HG03280 (cell line): ENCODE data around the gene ORM1.
"Not testable (repeated sequence)": the region's sequence is repeated elsewhere in the genome, so short reads cannot be mapped to it uniquely, and the experiment has no call there.

Experiments used
- ATAC-seq: cut with Tn5 transposase; IDR thresholded peaks from one replicate; pipeline ENCODE4 v1.9.1; 2021; ENCODE audit warnings: mild to moderate bottlenecking, moderate library complexity; ENCODE audit not compliant: unreplicated experiment

The ORM1 gene

GRCh38 chr9:114322831-114323531 lies at the start of gene ORM1:
Gene ORM1 (plus strand): TSS chr9:114323098. CDS start chr9:114323134, 36 bp downstream.
- ATAC-seq: not testable (repeated sequence)

- no peak for ATAC-seq
Measured at GRCh38 chr9:114273461-114273881, 49.4 kb upstream of the ORM1 start.

DNA sequence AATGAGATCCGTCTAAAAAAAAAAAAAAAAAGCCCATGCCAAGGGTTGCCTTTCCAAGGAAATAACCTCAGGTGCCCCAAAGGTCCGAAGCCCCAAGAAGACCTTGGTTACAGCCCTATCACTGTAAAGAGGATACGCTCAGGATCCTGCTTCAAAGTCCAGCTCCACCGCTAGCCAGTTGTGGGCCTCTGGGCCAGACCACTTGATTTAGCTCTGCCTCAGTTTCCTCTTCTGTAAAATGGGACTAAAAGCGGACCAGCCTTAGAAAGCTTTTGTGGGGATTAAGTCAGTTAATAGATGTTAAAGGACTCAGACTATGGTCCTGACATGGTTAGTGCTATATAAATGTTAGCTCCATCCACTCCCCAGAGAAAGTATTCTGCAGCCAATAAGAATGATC lies 48.7 kb upstream of the ORM1 start:
- no peak for ATAC-seq

DNA sequence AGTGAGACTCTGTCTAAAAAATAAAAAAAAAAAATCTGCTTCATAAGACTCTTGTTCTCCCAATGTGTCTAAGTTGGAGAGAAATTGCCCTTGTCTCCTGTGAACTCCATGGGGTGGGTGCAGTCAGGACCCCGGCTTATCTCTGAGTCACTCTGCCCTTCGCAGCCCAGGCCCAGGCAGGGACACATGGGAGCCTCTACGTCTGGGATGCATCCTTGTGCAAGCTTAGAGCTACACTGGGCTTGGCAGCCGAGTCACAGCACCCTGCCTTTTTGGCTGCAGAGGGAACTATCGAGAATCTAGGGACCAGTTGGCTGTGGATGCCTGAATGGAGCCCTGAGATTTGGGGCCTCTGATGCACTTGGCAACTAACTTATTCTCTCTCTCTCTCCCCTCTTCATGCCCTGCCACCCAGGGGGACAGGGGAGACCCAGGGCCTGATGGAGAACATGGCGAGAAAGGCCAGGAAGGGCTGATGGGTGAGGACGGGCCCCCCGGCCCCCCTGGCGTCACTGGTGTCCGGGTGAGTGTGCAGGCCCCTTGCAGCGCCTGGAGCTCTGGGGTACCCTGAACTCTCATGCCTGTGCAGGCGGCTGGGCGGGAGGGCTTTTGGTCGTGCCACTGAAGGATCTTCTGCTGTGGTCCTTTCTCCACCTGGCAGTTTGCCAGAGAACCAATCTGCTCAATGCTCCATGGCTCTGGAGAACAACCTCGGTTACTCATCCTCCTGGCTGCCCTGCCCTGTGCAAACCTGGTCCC lies 47.5 kb upstream of the ORM1 start:
- no peak for ATAC-seq

DNA sequence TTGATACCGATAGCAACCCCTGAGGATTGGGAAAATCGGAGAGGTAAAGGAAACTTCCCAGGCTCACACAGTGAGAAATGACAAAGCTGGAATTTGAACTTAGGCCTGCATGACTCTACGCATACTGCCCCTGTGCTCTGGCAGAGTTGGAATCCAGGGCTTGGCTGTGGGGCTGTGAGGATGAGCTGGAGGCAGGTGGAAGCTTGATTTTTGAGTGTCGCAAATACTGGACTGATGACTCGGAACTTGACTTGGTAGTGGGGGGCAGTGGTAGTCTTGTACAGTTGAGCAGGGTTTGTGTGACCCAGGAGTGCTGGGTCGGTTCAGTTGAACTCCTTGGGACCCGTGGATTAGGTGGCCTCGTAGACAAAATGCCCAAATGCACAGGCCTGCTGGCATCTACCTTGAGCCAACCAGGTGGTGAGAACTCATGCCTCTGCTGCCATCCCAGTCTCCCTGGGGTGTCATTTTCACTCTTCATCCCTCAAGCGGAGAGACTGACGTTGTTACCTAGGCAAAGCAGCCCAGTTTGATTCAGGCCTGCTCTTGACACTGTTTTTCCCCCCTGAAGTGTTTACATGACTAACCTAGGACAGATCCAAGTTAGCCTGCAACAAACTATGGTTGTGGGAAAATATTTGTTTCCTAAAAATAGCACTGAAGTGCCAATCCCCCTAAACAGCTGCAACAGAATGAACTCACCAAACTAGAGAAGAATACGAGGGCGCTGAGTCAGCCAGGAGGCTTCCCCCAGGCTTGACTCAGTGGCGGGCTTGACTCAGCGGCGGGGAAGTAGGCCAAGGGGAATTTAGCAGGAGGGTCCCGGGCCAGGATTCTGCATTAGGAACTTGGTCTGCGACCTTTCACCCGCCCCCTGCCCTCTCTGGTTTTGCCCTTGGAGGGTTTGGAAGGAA lies 45.7 kb upstream of the ORM1 start:
- no peak for ATAC-seq

- ATAC-seq: no peak
Measured at GRCh38 chr9:114278356-114278755, 44.5 kb upstream of the ORM1 start.

- ATAC-seq: no peak
Measured at GRCh38 chr9:114278881-114279570, 43.9 kb upstream of the ORM1 start.

DNA sequence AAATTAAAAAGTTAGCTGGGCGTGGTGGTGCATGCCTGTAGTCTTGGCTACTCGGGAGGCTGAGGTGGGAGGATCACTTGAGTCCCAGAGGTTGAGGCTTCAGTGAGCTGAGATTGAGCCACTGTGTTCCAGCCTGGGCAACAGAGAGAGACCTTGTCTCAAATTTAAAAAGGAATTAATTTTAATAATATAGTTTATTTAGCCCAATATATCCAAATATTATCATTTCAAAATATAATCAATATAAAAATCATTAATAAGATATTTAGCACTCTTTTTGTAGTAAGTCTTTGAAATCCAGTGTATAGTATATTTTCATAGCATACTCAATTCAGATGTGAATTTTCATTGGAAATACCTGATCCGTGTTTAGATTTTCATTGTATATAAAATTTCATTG lies 43.2 kb upstream of the ORM1 start:
- ATAC-seq: no peak

- ATAC-seq: no peak
Measured at GRCh38 chr9:114280636-114281472, 42.0 kb upstream of the ORM1 start.

GRCh38 chr9:114281473-114282103 lies 41.3 kb upstream of the ORM1 start:
- ATAC-seq: no peak

DNA sequence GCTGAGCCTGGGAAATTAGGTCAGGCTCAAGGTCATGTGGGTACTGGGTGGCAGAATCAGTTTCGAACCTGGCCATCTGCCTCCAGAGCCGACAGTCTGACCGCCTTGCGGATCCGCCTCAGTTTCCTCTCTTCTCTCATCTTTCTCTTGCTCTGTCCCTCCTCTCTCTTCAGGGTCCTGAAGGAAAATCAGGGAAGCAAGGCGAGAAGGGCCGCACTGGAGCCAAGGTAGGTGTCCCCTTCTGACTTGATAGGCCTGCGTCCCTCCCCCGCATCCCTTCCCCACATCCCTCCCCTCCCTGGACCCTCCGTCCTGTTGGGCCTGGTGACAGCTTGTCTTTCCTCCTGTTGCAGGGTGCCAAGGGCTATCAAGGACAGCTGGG lies 40.8 kb upstream of the ORM1 start:
- no peak for ATAC-seq

- ATAC-seq: no peak
Measured at GRCh38 chr9:114282507-114282906, 40.4 kb upstream of the ORM1 start.

GRCh38 chr9:114282926-114283325 lies 40.0 kb upstream of the ORM1 start:
- no peak for ATAC-seq

DNA sequence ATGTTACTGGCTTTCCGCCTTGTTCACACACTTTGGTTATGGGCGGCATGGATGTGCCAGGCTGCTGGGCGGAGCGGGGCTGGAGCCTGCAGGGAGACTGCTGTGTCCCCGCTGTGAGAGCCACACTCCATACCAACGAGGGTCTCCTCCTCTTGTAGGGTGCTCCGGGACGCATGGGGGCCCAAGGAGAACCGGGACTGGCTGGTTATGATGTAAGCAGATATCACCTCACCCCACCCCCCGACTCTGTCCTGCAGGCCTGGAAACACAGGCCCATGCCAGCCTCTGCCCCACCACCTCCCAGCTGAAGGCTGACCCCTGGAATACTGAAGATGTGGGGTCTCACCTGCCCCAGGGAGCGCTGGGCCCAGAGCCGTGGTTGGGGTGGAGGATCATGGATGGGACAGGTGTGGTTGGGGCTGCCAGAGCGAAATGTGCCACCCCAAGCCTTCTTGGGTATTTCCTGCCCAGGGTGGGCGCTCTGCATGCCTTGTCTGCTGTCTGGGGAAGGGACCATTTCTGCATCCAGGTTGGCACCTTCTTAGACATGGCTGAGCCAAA lies 39.3 kb upstream of the ORM1 start:
- no peak for ATAC-seq

- no peak for ATAC-seq
Measured at GRCh38 chr9:114284316-114285060, 38.4 kb upstream of the ORM1 start.

DNA sequence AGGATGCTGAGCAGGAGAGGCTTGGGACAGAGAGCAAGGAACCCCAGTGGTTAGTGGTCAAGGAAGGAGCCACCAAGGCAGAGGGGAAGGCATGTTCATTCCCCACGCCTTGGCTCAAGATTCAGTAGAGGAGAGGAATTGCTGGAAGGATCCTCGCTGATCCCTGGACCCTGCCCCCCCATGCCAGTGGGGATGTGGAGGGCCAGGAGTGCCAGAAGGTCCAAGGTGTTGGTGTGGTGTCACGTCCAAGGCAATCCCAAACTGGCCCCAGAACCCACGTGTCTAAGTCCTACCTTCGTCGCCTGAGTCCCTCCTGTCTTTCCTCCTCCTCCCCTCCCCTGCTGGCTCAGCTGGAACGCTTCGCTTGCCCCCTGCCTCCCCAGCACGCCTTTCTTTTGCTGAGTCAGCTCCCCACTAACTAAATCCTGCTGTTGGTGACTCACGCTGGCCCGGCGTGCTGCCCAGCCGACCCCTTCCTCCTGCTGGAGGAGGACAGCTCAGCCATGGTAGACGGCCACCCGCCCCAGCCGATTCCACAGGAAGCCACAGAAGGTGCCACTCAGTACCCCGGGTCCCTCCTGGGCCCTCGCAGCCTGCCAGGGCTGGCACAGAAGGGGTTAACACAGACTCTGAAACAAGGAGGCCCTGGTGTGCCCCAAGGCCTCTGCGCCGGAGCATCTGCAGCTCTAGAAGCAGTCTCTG lies 37.6 kb upstream of the ORM1 start:
- ATAC-seq: no peak

GRCh38 chr9:114286146-114286679 lies 36.7 kb upstream of the ORM1 start:
- no peak for ATAC-seq
